Stimulated activated CD4-positive, alpha-beta T cell treated with anti-CD3 and anti-CD28 coated beads, Interleukin-15, amount 100 ng/mL, for 1 hour (primary cell): ENCODE measurements around the gene RNF130.
A peak's percentile ranks its signal among the peaks of the same experiment; 100 is the strongest.

Experiments
- DNase-seq, 2 donors: peaks; one replicate each; pipeline ENCODE4 v3.0.0-alpha.2; 2020; ENCODE audit warnings: low read depth in 1 of 2, low spot score in 1 of 2

The RNF130 gene

GRCh38 chr5:179920175-179920574 is 151.4 kb downstream of the RNF130 start:
- DNase-seq: no peak

- DNase-seq: no peak
These were observed 152.0 kb downstream of the RNF130 start for GRCh38 chr5:179919487-179920060.

GRCh38 chr5:179918742-179919486 is 152.6 kb downstream of the RNF130 start:
- no peak for DNase-seq

- DNase-seq: no peak
These were observed 155.0 kb downstream of the RNF130 start for GRCh38 chr5:179916523-179916922.

GRCh38 chr5:179915406-179915935 is 156.1 kb downstream of the RNF130 start:
- no peak for DNase-seq

- no peak for DNase-seq
These were observed 157.4 kb downstream of the RNF130 start for GRCh38 chr5:179914032-179914755.

GRCh38 chr5:179913461-179913860 is 158.1 kb downstream of the RNF130 start:
- DNase-seq: no peak

- no peak for DNase-seq
These were observed 158.6 kb downstream of the RNF130 start for GRCh38 chr5:179912951-179913350.

GRCh38 chr5:179912386-179912785 is 159.2 kb downstream of the RNF130 start:
- DNase-seq: no peak

GRCh38 chr5:179909224-179909623 is 162.3 kb downstream of the RNF130 start:
- no peak for DNase-seq

GRCh38 chr5:179908528-179908927 is 163.0 kb downstream of the RNF130 start:
- DNase-seq: no peak

- DNase-seq: peak; percentile 41 to 59
These were observed 163.8 kb downstream of the RNF130 start, which contains the start of gene TBC1D9B for GRCh38 chr5:179907556-179908324. TSS of gene TBC1D9B (minus strand) at chr5:179907897. CDS start at chr5:179907821, 76 bp downstream.

GRCh38 chr5:179906795-179907555 is 164.6 kb downstream of the RNF130 start:
- DNase-seq: peak in 1 of 2 donors; percentile 8

GRCh38 chr5:179906294-179906794 is 165.2 kb downstream of the RNF130 start:
- DNase-seq: no peak

- no peak for DNase-seq
These were observed 166.4 kb downstream of the RNF130 start for GRCh38 chr5:179905161-179905560.
